H1 (cell line): ENCODE results near the gene POLR3A. TPM values are rescaled to one million over a fixed set of nuclear protein-coding genes. Genes with fewer than 3 reads are reported as not detected.
"Not testable (repeated sequence)": the region's sequence is repeated elsewhere in the genome, so short reads cannot be mapped to it uniquely, and the experiment has no call there.

Experiments used
- CTCF ChIA-PET: fragments of 300-600 bp; sonication (Branson Sonifier 250); formaldehyde crosslinking; loops from one replicate; lab custom pipeline; 2021; ENCODE audit not compliant: partially characterized antibody; lab: Charles Lee
- POLR2A ChIA-PET: fragments of 300-600 bp; sonication (Branson Sonifier 250); formaldehyde crosslinking; loops from one replicate; lab custom pipeline; 2021; ENCODE audit warnings: inconsistent platforms; ENCODE audit not compliant: partially characterized antibody; lab: Charles Lee
- DNase-seq, 2 experiments: peaks; one replicate each; pipeline versions ENCODE4 v3.0.0 to v3.0.0-alpha.2; 2010 to 2022; ENCODE audit warnings: low spot score in 2 of 2, low read depth in 1 of 2, mixed read lengths in 1 of 2
- FAIRE-seq: peaks from 2 replicates; lab custom pipeline; 2011; peaks lifted over from hg19 to GRCh38; lab: Jason Lieb, UNC
- H2AFZ ChIP-seq: 2 replicates; pipeline ENCODE4 v1.8.1; 2012; ENCODE audit warnings: low read length, inconsistent platforms
- H2AK5ac ChIP-seq: 2 replicates; pipeline ENCODE4 v1.6.1; 2013; ENCODE audit warnings: low read depth, low read length
- H2BK120ac ChIP-seq: replicated peaks from 2 replicates; pipeline ENCODE3; 2013; ENCODE audit warnings: low read depth, low read length, inconsistent platforms
- H2BK12ac ChIP-seq: 2 replicates; pipeline ENCODE4 v1.6.1; 2013; ENCODE audit warnings: low read depth, low read length
- H2BK15ac ChIP-seq: 2 replicates; pipeline ENCODE4 v1.6.1; 2013; ENCODE audit warnings: low read length
- H2BK20ac ChIP-seq: 2 replicates; pipeline ENCODE4 v1.6.1; 2013; ENCODE audit warnings: low read length
- H2BK5ac ChIP-seq: 2 replicates; pipeline ENCODE4 v1.6.1; 2013; ENCODE audit warnings: low read depth, low read length
- H3K14ac ChIP-seq: 2 replicates; pipeline ENCODE4 v1.6.1; 2013; ENCODE audit warnings: inconsistent platforms; ENCODE audit not compliant: insufficient read length
- H3K18ac ChIP-seq: 2 replicates; pipeline ENCODE4 v1.6.1; 2013; ENCODE audit warnings: low read length; ENCODE audit errors: extremely low read depth
- H3K23ac ChIP-seq: 2 replicates; pipeline ENCODE4 v1.6.1; 2013; ENCODE audit warnings: inconsistent platforms; ENCODE audit not compliant: insufficient read length
- H3K23me2 ChIP-seq: 2 replicates; pipeline ENCODE4 v1.6.1; 2013; ENCODE audit warnings: low read depth, low read length
- H3K27ac ChIP-seq: 2 replicates; pipeline ENCODE4 v1.6.1; 2011; ENCODE audit warnings: low read depth, low read length, inconsistent platforms
- H3K27me3 ChIP-seq, 4 experiments: replicated peaks in 1 of 4; 1 replicate in 1 of 4; 2 replicates in 3 of 4; pipeline versions ENCODE4 v1.6.1 to v1.8.1; 2011 to 2013; ENCODE audit warnings: low read length in 3 of 4, mild to moderate bottlenecking in 3 of 4, inconsistent platforms in 2 of 4, mixed read lengths in 2 of 4, moderate library complexity in 1 of 4; ENCODE audit not compliant: control insufficient read depth in 3 of 4, insufficient read depth in 3 of 4; ENCODE audit errors: extremely low read depth in 1 of 4
- H3K36me3 ChIP-seq, 4 experiments: 2 replicates each; pipeline versions ENCODE4 v1.6.1 to v1.8.1; 2011 to 2013; ENCODE audit warnings: mild to moderate bottlenecking in 4 of 4, low read length in 3 of 4, moderate library complexity in 2 of 4, control low read depth in 1 of 4, inconsistent platforms in 1 of 4; ENCODE audit not compliant: insufficient read depth in 4 of 4, control insufficient read depth in 2 of 4
- H3K4ac ChIP-seq: replicated peaks from 2 replicates; pipeline ENCODE3; 2013; ENCODE audit warnings: low read length, low read depth, mixed read lengths, inconsistent platforms; ENCODE audit not compliant: insufficient read length
- H3K4me1 ChIP-seq, 4 experiments: replicated peaks in 1 of 4; 1 replicate in 1 of 4; 2 replicates in 3 of 4; pipeline versions ENCODE4 v1.6.1 to v1.8.1; 2011 to 2013; ENCODE audit warnings: low read length in 3 of 4, inconsistent platforms in 2 of 4, mixed read lengths in 1 of 4; ENCODE audit not compliant: insufficient read depth in 4 of 4, control insufficient read depth in 3 of 4
- H3K4me2 ChIP-seq, 2 experiments: 2 replicates each; pipeline versions ENCODE4 v1.6.1 to v1.8.1; 2011 to 2013; ENCODE audit warnings: low read depth in 2 of 2, low read length in 2 of 2, control low read depth in 1 of 2, inconsistent platforms in 1 of 2, mild to moderate bottlenecking in 1 of 2; ENCODE audit not compliant: insufficient read depth in 1 of 2
- H3K4me3 ChIP-seq, 4 experiments: fragments of 200-600, 300-600 bp in 1 of 4; sonication (generic), shearing (Covaris generic), sonication (Bioruptor Twin) in 1 of 4; 2 replicates each; pipeline versions ENCODE4 v1.5.1 to v1.8.1; 2011 to 2016; ENCODE audit warnings: low read length in 4 of 4, low read depth in 3 of 4, control low read depth in 2 of 4, inconsistent platforms in 2 of 4, mild to moderate bottlenecking in 2 of 4, mixed read lengths in 1 of 4, moderate library complexity in 1 of 4; ENCODE audit not compliant: insufficient read depth in 2 of 4; ENCODE audit errors: extremely low read depth in 1 of 4
- H3K56ac ChIP-seq: replicated peaks from 2 replicates; pipeline ENCODE3; 2013; ENCODE audit warnings: low read depth, mild to moderate bottlenecking, mixed read lengths, low read length, inconsistent platforms; ENCODE audit not compliant: insufficient read length
- H3K79me1 ChIP-seq: 2 replicates; pipeline ENCODE4 v1.6.1; 2013; ENCODE audit warnings: low read depth, low read length, control low read depth
- H3K79me2 ChIP-seq, 2 experiments: 2 replicates each; pipeline versions ENCODE4 v1.6.1 to v1.8.1; 2012 to 2013; ENCODE audit warnings: low read length in 2 of 2, mild to moderate bottlenecking in 2 of 2, inconsistent platforms in 1 of 2; ENCODE audit not compliant: insufficient read depth in 2 of 2, control insufficient read depth in 1 of 2
- H3K9ac ChIP-seq, 4 experiments: replicated peaks in 1 of 4; 1 replicate in 1 of 4; 2 replicates in 3 of 4; pipeline versions ENCODE4 v1.6.1 to v1.8.1; 2011 to 2013; ENCODE audit warnings: low read depth in 3 of 4, low read length in 3 of 4, control low read depth in 2 of 4, mild to moderate bottlenecking in 2 of 4, moderate library complexity in 2 of 4, inconsistent platforms in 1 of 4; ENCODE audit errors: extremely low read depth in 1 of 4
- H3K9me3 ChIP-seq, 2 experiments: 2 replicates each; pipeline versions ENCODE4 v1.6.1 to v1.8.1; 2012 to 2013; ENCODE audit warnings: mild to moderate bottlenecking in 2 of 2, moderate library complexity in 2 of 2, control low read depth in 1 of 2, inconsistent platforms in 1 of 2, low read depth in 1 of 2, low read length in 1 of 2, mixed read lengths in 1 of 2; ENCODE audit not compliant: insufficient read depth in 2 of 2
- H4K20me1 ChIP-seq, 2 experiments: replicated peaks in 1 of 2; 2 replicates each; pipeline versions ENCODE3 to v1.8.1; 2011 to 2013; ENCODE audit warnings: inconsistent platforms in 2 of 2, low read length in 2 of 2, mild to moderate bottlenecking in 1 of 2; ENCODE audit not compliant: insufficient read depth in 2 of 2, control insufficient read depth in 1 of 2
- H4K5ac ChIP-seq: 2 replicates; pipeline ENCODE4 v1.6.1; 2013; ENCODE audit warnings: low read length, low read depth, mixed read lengths, inconsistent platforms; ENCODE audit not compliant: insufficient read length
- H4K8ac ChIP-seq: 2 replicates; pipeline ENCODE4 v1.8.0; 2013; ENCODE audit warnings: mild to moderate bottlenecking, moderate library complexity, low read length, inconsistent platforms; ENCODE audit not compliant: insufficient read depth; ENCODE audit errors: extremely low read depth
- H4K91ac ChIP-seq: replicated peaks from 2 replicates; pipeline ENCODE3; 2013; ENCODE audit warnings: low read length, mixed read lengths, inconsistent platforms; ENCODE audit not compliant: insufficient read length
- WGBS, 2 experiments: shearing (Covaris generic) in 1 of 2; methylation state at CpG; one replicate each; pipeline versions ENCODE4 v1.1.6 to v1.1.7; 2013 to 2015; ENCODE audit warnings: low lambda C conversion rate in 2 of 2, mixed read lengths in 2 of 2, inconsistent platforms in 1 of 2, low coverage in 1 of 2, missing lambda C conversion rate in 1 of 2; ENCODE audit not compliant: insufficient replicate concordance in 2 of 2, insufficient coverage in 1 of 2, insufficient read length in 1 of 2; ENCODE audit errors: extremely low coverage in 1 of 2, missing lambda C conversion rate in 1 of 2; 5-methylcytosine and 5-hydroxymethylcytosine counted together
- polyA plus RNA-seq, 7 experiments: library from polyadenylated mRNA; depleted of rRNA in 3 of 7; stranded (reverse) in 5 of 7; unstranded in 2 of 7; fragments of >200 nt in 5 of 7; fragments of 200-250 nt in 2 of 7; gene quantifications; 1 replicate in 5 of 7; 2 replicates in 1 of 7; 4 replicates in 1 of 7; pipeline versions ENCODE4 v1.2.1 to v1.2.3, GENCODE V29; 2011 to 2013; ENCODE audit warnings: missing spikeins in 2 of 7, mixed read lengths in 2 of 7
- total RNA-seq: library from RNA; stranded (reverse); fragmentation: NEBNext Ultra II Directional; extraction: Animal tissue kit (Norgen Biotek cat#: 25700); gene quantifications from 2 replicates; pipeline ENCODE4 v1.2.1, GENCODE V29; 2021

POLR3A gene
- total and polyA plus RNA-seq, 2 of the 8 experiments (the other 6 are each of a cell fraction or from before 2014, with no cell fraction given), result 11.3 to 38.6 TPM

DNA sequence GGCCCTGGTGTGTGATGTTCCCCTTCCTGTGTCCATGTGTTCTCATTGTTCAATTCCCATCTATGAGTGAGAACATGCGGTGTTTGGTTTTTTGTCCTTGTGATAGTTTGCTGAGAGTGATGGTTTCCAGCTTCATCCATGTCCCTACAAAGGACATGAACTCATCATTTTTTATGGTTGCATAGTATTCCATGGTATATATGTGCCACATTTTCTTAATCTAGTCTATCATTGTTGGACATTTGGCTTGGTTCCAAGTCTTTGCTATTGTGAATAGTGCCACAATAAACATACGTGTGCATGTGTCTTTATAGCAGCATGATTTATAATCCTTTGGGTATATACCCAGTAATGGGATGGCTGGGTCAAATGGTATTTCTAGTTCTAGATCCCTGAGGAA lies 35.6 kb upstream of the POLR3A start:
- POLR2A ChIA-PET, H2BK5ac ChIP-seq, H3K4me2 ChIP-seq, H3K23ac ChIP-seq, H2BK12ac ChIP-seq, H2AFZ ChIP-seq, H3K9me3 ChIP-seq, H3K9ac ChIP-seq, FAIRE-seq, H3K27me3 ChIP-seq, DNase-seq, H4K5ac ChIP-seq, H2AK5ac ChIP-seq, H3K4me3 ChIP-seq, H3K56ac ChIP-seq, H2BK120ac ChIP-seq, H3K79me1 ChIP-seq, H3K4ac ChIP-seq, H3K79me2 ChIP-seq, H3K27ac ChIP-seq, H3K18ac ChIP-seq, H3K14ac ChIP-seq, H2BK20ac ChIP-seq, H2BK15ac ChIP-seq, H3K4me1 ChIP-seq, H3K23me2 ChIP-seq, H4K20me1 ChIP-seq, H4K91ac ChIP-seq, H4K8ac ChIP-seq, H3K36me3 ChIP-seq: not testable (repeated sequence)
- CTCF ChIA-PET, result interaction anchor here (1.0 kb wide), 1 partner anchor 44 kb away, joined by 4 read pairs; no protein-coding TSS in a partner anchor
- no CpG with 5 or more reads among the region's 2 CpGs for WGBS, 2 experiments
